Retina (tissue), 1 donor: ENCODE data around the gene PDSS2.

Experiments used
- DNase-seq: peaks from one replicate; pipeline ENCODE4 v3.0.0-alpha.2; 2016

Gene PDSS2

DNA sequence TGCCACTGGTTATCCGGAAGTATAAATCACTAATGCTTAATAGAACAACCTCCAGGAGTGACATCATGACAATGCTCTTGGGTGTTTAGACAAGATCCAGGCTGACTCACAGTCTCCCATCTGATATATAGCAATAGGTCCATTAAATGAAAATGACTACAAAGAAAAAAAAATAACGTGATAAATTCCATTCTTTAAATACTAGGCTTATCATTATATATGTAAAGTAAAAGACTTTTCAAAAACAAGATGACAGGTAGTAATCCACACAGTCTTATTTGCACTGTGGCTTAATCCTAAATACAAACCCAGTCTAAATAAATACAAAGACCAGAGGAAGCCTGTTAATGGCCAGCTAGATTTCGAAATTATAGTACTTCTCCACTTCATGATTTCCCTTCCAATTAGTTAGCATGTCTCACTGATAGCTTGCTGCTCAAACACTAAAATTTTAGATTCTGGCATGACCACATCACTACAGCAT is 195.0 kb downstream of the PDSS2 start:
- DNase-seq, result no peak

DNA sequence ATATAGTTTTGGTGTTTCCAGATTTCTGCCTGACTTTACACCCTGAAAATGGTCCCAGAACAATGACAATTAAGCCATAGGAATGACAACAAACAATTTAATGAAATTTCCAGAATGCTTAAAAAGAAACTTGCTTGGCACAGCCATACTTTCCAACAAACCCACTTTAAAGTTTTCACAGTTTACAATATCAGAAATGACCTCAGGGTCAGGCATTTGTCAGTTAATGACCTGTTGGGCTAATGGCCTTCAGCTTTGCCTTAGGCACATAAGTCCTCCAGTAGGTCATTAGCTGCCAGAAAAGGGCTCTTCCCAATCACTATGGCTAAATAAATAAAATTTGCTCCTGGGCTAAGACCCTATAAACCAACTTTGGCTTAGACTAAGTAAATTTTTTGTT is 199.4 kb downstream of the PDSS2 start:
- DNase-seq, result no peak

DNA sequence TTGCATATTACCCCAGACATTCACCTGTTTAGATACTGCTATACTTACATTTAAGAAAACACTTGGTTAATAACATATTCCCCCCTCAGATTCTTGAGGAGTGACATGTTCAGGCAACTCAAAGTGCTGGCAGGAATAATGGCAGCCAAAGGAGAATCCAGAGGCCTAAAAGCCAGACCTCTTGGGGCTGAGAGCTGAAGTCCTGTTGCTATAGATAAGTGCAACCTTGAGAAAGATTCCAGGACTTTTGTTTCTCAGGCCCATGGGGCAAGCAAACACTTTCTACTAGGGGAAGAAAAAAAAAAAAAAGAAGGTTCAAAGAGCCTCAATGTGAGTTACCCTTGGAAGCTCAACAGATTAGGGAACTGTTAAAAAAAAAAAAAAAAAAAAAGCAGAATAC is 211.2 kb downstream of the PDSS2 start:
- DNase-seq, result no peak

DNA sequence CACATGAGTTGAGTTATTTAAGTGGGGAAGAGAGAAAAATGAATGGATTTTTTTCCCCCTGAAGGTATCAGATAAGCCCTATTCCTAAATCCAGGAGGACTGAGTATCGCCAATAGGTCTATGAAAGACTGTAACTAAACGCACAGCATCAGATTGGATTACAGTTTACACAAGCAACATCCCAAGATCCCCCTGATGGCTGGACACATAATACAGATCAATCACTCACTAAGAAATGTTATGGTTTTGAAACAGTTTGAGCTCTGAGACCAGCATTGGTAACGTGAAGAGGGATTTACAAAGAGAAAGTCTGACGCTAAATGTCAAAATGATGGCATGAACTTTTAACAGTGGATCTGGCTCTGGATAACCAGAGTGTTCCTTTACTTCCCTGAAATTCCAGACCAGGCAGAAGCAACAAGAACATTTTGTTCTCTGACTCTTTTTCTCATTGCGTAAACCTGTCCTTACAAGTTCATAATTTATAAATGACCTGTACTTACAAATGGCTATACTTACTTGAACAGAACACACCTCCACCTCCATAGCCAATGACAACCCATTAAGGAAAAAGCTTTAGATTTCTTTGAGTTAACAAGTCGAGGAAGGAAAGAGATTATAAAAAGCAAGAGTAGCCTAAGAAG is 212.3 kb downstream of the PDSS2 start:
- no peak for DNase-seq

DNA sequence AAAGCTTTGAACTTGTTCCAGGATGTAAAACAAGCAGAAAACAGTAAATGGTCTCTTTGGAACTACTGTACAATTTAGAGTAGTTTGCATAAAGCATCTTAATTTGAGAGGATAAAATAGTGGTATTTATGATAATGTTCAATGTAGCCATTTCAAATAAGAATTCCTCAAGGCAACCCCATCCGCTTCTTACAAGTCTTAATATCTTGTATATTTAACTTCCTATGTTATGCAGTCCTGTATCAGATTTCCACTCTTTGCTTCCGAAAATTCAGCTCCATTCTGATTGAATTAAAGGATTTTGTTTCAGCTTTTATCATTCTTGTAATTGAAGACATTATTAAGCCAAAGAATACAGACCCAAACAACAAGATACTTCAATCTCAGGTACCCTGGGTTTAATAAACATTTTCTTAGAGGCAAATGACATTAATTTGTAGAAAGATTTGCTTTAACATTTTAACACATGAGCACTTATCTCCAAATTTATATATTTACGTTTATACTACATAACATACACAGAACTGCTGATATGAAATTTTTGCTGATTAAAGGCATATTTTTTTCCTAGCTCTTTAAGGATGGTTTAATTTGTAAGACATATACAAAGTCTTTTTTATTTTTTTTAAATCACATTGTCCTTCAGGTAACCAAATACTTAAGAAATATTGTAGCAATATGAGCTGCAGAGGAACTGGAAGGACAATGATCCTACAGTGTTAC is 213.0 kb downstream of the PDSS2 start:
- DNase-seq, result no peak

DNA sequence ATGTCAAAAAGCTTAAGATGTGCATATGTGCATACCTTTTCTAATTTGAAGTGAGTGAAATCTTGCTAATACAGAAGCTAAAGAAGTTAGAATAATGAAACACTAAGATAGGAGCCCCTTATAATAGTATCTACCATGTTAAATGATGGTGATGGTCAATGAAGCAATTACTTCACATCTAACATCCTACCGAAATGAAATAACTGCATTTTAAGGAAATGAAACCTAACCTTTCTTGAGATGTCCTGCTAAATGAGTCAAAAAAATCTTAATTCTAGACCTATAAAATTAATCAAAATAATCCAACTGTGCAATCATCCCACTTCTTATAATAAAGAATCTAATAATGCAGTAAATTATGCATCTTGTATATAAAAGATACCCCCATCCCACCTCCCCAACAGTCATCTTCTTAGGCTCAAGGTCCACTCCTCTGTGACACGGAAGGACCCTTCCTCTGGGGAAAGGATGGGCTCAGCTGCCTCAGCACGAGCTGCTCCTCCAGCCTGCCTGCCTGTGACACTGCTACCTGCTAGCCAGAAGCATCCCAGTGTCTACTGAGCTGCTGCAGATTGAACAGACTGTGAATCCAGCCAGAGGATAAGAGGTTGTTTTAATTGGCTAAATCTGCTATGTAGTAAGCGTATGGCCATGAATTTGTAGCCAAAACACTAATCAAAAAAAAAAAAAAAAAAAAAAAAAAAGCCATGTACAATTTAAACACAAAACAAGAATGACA is 214.5 kb downstream of the PDSS2 start:
- no peak for DNase-seq

DNA sequence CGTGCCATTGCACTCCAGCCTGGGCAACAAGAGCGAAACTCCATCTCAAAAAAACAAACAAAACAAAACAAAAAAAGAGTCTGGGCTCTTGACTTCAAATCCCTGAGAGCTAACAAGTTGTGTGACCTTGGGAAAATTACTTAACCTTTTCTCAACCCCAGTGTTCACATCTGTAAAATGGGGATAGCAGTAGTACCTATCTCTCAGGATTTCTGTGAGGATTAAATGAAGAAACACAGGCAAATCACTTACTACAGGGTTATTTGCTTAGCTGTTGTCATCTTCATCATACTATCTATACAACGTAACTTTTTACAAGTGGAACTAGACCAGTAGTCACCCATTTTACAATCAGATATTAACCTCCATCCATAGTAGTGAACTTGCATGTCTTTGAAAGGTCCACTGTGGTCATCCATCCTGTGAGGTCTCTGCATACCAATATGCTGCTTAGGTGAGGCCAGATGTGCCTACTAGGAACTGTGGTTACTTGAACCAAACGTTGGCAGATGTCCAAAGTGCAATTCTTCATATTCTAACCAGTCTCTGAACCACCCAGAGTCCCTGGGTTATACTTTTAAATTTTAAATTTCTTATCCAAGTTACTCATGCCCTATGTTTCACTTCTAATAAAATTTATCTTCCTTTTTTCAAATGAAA is 215.2 kb downstream of the PDSS2 start:
- no peak for DNase-seq

DNA sequence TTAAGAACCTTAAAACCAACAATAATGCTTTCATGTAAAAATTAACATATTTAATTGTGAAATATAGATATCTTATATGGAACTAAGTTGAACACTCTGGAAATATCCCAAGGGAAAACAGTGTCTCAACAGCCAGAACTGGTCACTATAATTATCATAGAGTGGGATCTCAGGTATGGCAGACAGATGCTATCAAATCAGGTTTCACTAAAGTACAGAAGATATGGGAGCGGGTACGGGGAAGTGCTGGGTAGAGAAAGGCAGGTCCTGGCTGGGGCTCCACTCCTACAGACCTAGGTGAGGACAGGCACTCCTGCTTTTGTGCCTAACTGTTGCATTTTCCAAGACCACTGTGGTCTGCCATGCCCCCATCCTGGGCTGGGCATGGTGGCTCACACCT is 215.9 kb downstream of the PDSS2 start:
- no peak for DNase-seq

DNA sequence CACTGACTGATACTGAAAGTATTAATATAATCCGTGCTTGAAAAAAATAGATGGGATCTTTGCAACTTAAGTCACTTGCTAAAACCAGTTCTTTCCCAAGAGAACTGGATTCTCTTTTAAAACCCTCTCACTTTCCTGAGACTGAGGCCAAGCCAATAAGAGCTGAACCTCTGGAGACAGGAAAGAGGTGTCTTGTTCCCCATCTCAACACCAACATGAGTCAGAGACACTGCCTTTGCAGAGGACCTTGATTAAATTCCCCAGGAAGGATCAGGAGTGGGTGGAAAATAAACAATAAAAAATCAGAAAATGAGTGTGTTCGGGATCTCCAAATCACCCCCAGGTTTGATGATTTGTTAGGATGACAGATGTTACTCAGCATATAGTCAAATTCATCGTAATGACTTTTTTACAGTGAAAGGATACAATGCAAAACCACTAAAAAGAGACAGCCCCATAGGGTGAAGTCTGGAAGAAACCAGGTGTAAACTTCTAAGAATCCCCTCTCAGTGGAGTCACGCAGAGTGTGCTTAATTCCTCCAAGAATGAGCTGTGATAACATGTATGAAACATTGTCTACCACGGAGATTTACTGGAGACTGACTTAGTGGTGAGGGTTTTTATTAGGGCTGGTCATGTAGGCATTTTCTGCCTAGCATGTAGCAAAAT is 221.2 kb downstream of the PDSS2 start:
- DNase-seq, result no peak

DNA sequence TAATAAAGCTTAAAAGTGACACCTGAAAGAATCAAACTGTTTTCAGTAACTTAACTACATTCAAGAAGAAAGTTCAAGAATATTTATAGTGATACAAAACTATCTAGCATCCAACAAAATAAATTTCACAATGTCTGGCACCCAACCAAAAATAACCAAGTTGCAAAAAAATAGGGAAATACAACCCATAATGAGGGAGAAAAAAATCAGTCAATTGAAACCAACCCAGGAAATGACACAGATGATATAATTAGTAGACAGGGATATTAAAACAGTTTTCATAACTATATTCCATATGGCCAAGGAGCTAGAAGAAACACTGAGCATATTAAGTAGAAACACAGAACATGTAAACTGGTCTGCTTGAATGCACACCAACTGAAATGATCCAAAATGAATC is 223.9 kb downstream of the PDSS2 start:
- DNase-seq, result no peak

DNA sequence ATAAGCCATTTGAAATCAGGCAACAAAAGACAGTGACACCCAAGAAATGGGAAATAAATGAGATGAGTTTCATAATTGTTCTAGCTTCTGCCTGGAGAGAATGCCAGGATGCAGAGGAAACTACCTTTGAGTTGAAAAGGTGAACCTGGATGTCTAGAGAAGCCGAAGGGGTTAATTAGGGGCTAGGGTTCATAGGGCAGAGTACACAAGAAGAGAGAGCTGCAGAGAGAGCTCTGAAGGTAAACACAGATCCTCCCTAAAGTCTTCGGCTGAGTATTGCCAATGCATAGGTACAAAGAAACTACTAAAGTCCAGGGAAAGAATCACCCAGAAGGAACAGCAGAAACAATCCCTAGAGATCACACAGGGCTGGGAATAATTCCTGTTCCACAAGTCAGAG is 224.4 kb downstream of the PDSS2 start:
- DNase-seq, result no peak

DNA sequence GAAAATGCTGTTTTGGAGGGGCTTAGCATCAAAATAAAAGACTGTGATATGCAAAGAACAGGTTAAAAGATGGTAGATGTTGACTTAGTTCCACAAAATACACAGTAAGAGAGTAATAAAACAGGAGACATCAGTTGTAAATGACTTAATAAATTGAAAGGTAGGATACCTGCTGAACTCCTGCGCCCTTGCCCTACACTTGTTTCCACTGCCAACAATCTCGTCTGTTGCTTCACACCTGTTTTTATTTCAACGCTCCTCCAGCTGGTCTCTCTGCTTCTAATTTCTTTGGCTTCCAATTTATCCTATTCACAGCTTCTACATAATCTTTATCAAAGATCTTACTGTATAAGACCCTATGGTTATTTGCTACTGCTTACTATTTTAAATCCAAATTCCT is 228.1 kb downstream of the PDSS2 start:
- no peak for DNase-seq

DNA sequence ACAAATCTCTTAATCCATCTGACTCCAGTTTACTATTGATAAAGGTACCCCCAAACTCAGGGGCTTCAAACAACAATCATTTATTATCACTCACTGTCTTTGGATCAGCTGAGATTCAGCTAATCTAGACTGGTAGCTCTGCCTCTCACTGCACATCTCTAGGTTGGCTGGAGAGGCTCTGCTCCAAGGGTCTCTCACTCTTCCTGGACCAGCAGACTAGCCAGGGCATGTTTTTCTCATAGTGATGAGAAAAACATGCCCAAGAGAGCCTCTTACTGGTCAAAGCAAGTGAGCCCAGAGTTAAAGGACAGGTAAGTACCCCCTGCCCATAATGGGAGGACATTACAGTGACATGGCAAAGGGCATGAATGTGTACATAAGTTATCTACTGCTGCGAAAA is 228.9 kb downstream of the PDSS2 start:
- no peak for DNase-seq

DNA sequence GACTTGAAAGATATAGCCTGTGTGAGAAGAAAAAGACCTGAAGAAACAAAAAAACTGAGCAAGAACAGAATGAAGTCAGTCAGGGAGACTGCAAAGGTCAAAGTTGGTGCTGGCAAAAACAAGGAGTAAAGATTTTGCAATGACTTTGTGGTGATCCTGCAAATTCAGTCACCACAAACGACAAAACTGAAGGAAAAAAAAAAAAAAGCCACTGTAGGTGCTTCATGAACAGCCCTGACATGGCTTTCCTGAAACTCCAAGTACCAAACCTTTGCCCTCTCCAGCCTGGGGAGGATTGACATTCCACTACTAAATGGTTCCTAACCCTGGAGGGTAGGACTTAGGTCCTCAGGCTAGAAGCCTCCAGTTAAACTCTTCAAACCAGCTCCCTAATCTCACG is 229.3 kb downstream of the PDSS2 start:
- DNase-seq, result no peak

DNA sequence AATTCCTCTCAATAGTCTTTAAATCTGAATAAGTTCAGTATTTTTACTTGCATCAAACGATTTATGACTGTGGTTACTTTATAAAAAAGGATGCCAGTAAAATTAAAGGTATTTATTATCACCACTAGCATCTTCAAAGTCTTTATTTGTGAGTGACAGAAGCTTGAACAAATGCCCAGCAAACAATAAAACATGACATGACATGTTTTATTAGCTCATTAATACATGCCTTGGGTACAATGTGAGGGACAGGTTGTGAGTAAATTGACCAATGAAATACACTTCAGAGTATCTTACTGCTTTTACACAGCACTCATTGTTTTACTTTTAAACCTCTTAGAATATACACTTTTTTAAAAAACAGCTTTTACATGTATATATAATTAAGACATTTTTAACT is 230.6 kb downstream of the PDSS2 start:
- DNase-seq, result no peak

DNA sequence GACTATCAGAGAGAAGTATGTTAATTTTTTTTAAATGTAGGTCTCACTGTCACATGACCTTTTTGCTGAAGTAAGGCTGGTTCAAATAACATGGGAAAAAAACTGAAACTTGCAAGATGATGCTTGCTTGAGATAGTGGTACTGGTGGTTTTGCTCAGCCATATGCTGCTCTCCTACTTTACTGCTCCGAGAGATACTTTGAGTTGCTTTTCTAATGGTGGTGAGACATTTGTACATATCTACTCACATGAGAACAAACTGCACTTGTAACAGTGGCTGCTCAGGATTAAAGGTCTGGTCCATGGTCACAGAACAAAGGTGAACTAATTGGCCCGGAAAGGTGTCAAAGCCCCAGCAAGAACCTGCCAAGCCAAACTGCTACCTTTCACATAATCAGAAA is 237.8 kb downstream of the PDSS2 start:
- DNase-seq, result no peak

DNA sequence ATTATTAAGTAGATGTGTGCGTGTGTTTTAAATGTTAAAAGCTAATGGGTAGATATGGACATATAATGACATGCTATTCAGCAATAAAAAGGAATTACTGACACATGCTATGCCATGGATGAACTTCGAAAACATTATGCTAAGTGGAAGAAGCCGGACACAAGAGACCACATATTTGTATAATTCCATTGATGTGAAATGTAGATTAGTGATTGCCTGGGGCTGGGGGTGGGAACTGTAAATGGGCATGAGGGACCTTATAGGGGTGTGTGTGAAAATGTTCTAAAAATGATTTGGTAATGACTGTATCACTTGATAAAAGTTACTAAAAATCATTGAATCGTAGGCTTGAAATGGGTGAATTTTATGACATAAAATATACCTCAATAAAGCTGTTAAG is 239.5 kb downstream of the PDSS2 start:
- DNase-seq, result no peak

DNA sequence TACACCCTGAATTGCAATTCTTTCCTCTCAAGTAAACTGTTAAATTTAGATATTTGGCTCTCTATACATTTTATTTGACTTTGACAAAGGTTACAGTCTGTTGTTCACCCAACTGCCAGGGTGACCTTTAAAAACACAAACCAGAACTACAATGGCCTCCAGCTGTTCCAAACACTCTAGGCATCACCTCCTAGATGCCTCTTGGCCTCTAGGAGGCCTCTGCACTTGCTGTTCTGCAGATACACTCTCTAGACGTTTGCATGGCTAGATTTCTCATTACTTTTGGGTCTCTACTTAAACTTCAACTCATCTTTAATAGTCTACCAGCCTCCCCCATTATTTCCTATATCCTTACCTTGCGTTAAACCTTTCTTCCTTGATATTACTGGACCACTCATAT is 241.2 kb downstream of the PDSS2 start:
- DNase-seq, result no peak

DNA sequence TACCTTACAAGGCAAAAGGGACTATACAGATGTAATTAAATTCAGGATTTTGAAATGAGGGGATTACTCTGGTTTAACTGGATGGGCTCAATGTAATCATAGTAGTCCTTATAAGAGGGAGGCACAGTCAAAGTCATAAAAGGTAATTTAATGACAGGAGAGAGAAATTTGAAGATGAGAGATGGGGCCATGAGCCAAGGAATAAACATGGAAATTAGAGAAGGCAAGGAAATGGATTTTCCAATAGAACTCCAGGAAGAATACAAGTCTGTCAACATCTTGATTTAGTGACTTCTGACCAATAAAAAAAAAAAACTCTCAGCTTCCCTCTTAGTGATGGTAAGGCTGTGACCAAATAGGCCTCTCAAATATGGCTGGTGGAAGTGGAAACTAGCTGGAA is 242.1 kb downstream of the PDSS2 start:
- no peak for DNase-seq

DNA sequence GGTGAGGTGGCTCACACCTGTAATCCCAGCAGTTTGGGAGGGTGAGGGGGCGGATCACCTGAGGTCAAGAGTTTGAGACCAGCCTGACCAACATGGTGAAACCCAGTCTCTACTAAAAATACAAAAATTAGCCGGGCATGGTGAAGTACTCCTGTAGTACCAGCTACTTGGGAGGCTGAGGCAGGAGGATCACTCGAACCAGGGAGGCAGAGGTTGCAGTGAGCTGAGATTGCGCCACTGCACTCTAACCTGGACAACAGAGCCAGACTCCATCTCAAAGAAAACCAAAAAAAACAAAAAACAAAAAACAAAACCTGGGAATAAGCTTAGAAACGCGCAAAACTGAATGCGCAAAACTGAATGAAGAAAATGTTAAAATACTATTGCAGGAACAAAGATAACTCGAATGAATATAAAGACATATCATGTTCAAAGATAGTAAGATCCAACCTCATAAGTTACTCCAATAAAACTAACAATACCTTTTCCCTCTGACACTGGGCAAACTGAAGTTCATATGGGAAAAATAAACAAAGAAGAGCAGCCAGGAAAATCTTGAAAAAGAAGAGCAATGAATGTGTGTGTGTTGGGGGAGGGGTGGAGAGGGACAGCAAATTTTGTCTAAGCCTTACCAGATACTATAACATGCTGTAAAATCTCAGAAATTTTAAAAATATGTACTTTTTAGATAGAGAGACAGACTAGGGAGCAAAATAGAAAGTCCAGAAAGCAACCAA is 243.0 kb downstream of the PDSS2 start:
- no peak for DNase-seq

DNA sequence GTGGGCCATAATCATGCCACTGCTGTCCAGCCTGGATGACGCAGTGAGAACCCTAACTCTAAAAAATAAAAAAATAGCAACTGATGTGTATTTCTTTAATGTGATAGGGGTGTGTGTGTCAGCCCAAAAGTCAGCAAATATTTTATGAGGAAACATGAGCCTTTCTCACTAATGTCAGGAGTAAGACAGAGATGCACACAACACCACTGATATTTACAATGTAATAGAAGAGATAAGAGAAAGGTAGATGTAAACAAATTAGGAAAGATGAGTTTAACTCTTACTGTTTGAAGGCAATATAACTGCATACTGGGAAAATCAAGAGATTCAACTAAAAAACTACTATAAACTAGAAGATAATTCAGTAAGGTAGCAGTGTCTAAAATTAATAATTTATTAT is 244.0 kb downstream of the PDSS2 start:
- DNase-seq, result no peak

DNA sequence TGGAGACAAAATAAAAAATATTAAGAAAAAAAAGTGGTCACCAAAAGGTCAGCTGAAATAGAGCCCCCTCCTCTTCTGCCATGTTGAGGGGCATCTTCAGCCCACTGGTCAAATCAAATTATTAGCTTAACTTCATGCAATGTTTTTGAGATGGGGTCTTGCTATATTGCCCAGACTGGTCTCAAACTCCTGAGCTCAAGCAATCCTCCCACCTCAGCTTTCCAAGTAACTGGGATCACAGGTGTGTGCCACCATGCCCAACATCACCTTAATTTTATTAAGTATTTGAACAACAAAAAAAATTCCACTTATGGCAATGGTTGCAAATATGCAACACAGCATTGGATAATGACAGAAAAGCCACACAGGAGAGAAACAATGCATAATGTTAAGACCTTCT is 244.7 kb downstream of the PDSS2 start:
- no peak for DNase-seq
